Measurements from ENCODE around the gene JMJD4.

The JMJD4 gene

DNA sequence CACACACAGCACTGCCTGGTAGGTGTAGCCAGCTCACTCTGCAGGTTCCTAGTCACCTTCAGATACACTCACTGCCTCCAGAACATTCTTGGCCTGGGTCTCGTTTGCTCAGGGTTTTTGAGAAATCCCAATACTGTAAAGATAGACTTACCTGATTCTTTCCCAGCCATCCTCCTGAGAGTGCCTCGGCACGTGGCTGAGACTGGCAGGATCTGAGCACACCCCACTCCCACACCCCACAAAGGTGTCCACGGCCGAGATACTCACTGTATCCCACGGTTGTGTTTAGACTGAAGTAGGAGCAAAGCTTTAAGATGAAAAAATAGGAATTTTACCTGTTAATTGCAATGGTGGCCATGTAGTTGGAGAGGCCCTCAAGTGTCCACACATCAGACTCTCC lies 33.5 kb upstream of the JMJD4 start:
- no peak for DNase-seq

DNA sequence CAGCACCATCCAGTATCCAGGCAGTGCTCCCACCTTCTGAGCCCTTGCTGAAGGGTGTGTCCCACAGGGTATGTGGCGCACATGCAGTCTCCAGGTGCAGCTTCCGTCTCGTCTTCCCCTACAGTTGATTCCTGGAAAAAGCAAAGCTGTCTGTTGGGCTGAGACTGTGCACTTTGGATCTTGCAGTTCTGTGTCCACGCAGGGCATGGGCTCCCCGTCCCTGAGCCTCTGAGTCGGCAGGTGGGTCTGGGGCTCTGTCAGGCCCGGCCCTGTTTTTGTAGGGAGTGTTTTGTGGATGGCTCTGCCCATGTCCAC lies 33.0 kb upstream of the JMJD4 start:
- no peak for DNase-seq

DNA sequence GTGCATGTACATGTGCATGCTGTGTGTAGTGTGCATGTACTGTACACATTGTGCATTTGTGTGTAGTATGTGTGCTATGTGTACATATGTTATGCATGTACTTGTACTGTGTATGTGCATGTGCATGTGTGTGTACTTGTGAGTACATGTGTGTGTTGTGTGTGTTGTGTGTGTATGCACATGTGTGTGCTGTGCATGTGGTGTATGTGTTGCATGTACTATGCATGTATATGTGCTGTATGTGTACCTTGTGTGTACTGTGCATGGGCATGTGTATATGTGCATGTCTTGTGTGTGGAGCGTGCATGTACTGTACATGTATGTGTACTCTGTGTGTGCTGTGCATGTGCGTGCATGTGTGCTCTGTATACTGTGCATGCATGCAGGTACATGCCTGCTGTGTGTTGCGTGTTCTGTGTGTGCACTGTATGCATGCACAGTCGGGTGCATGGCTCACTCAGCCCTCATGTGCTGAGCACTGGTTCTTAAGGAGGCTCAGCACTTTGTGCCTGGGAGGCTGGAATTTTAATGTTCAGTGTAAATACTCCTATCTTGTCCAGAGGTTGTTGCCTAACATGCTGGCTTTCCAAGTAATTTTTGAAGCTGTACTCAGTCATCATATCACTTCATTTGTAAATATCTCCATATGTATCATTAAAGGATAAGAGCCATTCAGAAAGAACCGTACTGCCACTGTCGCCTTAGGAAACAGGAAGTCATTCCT lies 32.5 kb upstream of the JMJD4 start:
- DNase-seq = no peak

DNA sequence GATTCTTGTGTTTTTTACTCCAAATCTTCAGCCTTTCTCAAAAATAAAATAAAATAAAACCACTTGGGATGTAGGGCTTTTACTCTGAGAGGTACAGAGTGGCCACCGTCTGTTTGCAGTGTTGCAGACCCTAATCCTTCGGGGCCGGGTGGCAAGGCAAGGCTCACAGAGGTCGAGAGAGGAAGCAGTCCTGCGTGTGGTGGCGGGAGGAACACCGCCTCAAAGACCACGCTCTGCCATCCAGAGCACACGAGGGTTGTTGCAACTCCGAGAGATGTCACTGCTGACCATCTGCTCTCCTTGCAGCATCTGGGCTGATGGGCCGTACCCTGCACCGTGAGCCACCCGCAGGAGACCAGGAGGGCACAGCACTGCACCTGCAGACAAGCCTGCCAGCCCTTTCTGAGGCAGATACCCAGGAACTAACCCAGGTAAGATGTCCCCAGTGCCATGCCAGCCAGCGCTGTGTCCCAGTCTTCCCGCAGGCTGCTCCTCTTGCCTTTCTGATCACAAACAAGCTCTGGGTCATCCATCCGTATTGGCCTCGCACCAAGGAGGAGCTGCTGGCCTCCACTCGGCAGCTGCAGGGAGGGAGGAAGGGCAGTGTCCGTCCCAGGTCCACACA lies 31.7 kb upstream of the JMJD4 start:
- no peak for DNase-seq

DNA sequence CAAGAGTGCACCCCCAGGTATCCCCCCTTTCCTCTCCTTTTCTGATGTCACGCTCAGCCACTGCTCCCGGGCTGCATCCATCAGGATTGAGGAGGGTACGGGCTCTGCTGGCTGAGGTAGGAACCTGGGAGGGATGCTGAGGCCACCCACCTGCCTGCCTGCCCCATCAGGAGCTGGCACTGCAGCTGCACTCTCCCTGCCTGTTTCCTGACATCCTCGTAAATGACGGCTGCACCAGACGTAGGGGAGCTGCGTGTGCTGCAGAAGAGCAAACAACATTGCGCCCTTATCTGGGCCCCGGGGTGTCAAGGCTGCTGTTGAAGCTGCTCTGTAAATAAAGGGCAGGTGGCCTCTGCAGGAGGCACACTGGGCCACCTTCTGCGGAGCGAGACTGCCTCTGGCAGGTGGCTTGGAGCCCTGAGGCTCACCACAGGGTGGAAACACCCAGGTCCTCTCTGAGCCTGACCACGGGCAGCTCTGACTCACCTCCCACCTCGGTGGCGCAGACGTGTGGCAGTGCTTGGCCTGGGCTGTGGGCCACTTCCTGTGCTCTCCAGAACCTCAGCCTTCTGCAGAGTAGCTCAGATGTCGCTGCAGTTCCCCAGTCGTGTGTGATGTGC lies 31.0 kb upstream of the JMJD4 start:
- DNase-seq = peak in 5 of 6 experiments; percentile 20 to 65 (median 42)

DNA sequence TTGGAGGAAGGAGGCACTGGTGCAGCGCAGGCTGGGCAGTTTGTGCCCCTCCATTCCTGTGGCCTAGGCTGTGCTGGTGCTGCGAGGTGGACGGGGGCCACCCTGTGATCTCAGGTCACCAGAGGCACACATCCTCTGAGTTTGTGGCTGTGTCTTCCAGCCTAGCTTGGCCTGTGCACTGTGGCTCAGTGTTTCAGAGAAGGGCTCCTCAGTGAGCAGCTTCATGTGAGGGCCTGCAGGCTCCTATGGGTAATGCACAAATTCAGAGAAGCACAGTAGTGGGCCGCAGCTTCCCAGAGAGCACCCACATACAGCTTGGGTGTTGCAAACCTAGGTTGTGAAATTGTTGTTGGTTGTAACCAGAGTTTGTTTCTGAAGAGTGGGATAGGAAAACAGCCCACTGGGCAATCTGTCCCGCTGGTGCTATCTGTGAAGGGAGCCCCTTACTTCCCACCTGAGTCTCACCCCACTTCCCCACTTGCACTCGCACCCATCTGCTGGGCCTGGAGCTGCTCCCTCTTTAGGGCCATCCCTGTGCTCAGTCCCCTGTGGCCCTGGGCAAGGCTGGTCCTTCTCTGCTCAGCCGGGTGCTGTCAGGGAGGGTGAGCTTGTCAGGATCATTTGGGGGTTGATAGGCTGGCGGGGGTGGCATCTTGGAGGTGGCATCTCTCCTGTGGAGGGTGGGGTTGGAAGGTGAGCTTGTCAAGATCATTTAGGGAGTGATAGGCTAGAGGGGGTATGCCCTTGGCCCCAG lies 30.3 kb upstream of the JMJD4 start:
- DNase-seq = no peak

DNA sequence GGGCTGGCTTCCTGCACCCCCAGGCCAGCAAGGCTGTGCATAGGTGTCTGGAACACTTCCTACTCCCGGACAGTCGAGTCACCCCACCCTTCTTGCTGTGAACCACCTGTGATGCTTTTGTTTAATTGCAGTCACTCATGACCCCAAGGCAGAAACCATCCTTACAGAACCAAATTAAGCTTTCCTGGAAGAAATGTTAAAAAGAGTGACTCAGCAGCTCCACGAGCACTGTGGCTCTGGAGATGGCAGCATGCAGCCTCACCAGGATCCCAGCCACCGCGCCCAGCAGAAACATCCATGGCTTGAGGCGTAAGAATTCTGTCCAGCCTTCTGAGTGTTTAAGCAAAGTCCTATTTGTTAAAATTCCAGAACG lies 28.9 kb upstream of the JMJD4 start:
- no peak for DNase-seq

DNA sequence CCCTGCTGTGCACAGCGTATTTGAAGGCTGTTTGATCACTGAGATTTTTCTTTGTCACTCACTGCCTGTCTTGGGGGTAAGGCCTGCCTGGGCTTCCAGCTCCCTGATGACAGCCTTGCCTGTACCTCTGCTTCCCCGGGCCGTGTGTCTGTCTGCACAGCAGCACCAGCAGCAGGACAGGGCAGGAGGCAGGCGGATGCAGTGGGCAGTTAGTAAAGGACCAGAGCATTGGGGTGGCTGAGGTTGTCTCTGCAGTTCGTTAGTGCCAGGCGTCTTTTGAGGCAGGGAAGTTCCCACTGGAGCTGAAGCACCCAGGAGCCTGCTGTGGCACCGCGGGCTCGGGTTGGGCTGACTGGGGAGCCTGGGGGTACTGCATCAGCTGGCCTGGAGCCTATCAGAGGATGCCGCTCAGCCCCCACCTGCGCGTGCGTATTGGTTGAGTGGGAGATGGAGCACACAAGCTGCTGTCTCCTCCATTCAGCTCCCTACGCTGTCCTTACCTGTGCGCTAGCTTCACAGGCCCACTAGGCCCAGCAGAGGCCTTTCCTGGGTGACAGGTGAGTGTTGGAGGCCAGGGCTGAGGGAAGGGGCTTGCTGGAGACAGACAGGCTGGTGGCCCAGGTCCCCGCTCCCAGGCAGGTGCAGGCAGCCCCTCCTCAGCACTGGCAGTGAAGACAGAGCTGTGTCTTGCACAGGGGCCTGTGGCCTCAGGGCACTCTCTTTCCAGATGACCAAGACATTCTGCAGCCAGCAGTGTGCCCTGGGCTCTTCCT lies 28.3 kb upstream of the JMJD4 start:
- DNase-seq = peak in 1 of 6 experiments; percentile 32

DNA sequence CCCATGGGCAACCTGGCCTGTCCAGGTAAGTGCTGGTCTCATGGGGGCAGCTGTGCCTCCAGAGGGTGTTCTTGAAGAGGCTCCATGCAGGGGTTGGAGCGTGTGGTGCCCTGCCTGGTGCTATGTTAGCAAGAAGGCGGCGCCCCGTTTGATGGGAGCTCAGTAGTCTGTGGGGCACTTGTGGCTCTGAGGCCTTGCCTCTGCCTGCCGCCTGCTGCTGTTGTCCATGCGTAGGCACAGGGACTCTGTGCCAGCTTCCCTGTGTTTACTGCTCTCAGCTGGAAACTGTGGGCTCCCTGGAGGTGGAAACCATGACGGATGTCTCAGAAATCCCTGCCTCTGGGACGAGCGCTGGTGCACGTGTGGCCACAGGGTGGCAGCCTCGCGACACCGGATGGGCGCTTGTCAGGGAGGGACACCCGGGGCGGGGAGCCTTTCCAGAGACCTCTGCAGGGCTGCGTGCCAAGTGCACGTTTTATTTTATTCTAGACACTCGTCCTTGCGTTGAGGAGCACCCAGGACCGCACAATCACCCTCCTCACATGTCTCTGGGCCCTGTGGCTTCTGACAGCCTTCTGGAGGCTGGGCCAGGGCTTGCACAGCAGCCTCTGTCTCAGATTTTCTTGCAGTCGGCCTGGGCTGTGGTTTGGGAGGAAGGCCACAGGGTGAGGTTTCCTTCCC lies 27.3 kb upstream of the JMJD4 start:
- DNase-seq = peak; percentile 74 to 88 (median 82)

DNA sequence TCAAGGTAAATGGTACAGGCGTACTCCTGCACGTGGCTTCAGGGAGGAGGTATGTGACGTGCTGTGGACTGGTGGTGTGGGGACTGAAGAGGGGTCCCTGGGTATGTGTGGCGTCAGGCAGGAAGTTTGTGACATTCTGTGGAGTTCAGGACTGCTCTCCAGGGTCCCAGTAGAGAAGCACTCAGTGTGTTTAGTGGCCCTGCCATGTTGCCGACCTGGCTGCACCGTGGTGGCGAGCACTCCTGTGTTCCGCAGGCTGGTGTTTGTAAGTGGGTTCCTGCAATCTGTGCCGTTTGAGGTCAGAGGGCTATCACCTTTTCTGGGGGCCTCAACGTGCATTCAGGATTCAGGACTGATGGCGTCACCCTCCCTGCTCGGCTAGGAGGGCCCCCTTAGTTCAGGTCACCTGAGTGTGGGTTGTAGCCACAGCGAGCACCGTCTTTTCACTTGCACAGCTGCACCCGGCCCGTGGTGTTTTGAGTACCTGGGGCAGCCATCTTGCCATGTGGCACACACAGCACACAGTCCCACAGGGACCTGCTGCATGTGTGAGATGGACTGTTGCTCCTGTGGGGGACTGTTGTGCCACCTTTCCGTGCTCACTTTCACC lies 26.6 kb upstream of the JMJD4 start:
- DNase-seq = no peak

DNA sequence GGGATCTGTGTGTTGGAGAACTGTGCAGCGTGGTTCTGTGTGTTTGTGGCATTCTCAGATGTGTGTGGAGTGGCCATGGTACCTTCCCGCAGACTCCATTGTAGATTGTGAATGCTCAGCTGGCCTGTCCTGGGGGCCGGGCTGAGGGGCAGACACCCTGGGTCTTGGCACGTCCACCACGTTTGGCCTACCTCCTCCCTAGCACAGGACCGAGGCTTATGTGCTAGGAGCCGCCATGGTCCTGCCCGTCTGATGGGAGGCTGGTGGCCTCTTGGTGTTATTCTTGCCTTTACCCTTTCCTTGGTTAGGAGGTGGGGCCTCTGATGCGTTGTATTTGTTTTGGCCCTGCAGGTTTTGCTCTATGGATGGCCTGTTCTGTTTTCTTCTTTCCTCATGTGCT lies 25.3 kb upstream of the JMJD4 start:
- no peak for DNase-seq

DNA sequence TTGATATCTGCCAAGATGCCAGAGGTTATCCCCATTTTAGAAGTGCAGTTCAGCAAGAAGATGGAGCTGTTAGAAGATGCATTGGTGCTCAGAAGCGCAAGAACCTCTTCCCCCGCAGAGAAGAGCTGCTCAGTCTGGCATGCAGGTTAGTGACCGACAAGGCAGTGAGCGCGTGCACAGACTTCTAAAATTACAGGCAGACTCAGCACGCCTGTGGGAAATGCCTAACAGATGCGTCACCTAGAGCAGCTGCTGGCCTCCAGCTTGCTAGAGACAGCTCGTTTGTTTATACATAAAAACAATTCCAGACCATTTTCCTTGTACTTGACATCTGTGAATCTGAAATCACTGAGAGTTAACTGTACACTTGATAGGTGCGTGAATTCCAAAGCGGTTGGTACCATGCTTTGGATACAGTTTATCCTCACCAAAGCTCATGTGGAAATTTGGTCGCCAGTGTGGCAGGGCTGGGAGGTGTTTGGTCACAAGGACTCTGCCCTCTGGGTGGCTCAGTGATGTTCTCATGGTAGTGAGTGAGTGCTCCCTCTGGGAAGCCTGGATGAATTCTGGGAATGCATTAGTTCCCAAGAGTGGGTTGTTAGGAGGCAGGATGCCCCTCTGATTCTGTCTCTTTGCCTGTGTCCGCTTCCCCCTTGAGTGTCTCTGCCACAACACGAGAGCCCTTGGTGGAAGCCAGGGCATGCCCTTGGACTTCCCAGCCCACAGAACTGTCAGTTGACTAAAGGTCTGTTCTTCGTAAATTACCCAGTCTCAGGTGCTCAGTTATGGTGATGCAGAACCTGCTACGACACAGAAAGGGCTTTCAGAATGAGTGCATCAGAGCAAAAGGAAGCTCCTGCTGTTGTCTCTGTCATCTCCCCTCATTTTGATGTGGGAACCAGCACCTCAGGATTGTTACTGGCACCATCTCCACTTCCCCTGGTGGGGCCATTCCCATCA lies 24.5 kb upstream of the JMJD4 start:
- no peak for DNase-seq

DNA sequence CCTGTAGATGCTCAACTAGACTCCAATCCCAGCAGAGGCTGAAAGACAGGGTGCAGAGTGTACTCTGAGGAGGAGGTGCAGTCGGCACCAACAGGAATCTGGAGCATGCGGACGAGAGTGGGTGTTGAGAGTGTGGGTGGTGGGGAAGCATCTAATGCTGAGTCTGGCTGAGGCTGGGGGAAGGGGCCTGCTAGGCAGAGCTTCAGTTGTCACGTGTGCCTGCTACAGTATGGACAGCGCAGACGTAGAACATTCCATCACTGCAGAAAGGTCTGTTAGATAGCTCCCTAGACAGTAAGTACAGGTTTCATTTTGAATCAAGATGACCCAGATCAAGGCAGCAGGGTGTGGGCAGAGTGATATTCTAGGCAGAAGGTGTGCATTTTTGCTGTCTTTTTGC lies 23.3 kb upstream of the JMJD4 start:
- DNase-seq = no peak

DNA sequence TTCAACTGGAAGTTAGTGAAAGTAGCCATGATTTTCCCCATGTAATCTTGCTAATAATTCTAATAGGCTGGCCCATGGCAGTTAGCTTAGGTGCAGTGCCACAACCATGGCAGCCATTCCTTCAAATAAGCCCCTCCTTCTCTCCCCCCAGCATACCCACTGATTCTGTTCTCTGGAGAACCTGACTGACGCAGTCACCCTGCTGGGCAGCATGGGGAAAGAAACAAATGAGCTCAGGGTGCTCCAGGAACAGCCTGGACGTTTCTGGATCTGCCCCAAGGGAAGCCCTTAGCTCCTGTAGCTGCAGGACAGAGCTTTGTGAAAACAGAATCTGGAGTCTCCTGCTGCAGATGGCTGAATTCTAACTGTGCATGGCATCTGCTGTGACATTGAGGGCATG lies 22.7 kb upstream of the JMJD4 start:
- DNase-seq = no peak

DNA sequence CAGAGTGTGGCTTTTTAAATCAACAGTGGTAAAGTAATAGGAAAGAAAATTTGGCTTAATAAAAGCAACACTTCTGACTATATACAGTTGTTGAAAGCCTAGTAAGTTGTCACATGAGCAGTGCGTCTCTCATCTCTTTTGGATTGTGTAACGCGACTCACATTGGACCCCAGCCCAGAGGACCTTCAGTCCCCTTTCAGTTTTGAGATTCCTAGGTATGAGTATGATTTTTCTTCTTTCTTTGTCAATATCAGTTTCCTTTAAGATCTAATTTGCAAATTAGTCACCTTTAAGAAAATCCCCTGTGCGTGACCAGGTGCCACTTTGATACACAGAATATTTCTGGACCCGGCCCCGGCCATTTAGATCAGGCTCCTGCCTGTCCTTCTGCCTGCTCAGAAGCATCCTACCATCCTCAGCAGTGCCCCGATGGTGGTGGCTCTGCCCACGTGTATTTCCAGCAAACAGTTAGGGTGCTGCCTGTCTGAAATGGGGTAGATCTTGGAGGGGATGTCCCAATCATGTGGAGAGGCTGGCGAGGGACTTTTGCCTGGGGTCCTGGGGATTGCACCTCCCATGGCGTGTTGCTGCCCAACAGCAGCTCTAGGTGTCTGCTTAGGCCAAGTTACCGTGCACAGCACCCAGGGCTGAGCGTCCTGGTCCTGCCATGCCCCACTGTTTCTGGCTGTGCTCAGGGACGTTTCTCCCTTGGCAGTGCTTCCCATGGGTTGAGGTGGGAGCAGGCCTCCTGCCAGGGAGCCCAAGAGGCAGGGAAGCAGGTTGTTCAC lies 21.3 kb upstream of the JMJD4 start:
- no peak for DNase-seq

DNA sequence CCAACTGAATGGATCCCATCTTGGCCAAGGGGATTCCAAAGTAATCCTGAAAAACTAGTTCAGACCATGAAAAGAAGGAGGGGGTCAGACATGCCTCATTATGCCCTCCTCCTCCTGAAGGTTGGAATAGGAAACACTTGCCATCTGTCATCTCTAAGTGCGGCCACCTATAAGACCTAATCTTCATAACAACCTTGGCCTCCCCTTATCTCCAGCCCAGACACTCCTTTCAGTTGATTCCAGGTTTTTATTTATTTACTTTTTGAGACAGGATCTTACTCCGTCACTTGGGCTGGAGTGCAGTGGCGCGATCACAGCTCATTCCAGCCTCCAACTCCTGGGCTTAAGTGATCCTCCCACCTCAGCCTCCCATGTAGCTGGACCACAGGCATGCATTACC lies 19.9 kb upstream of the JMJD4 start:
- DNase-seq = no peak

DNA sequence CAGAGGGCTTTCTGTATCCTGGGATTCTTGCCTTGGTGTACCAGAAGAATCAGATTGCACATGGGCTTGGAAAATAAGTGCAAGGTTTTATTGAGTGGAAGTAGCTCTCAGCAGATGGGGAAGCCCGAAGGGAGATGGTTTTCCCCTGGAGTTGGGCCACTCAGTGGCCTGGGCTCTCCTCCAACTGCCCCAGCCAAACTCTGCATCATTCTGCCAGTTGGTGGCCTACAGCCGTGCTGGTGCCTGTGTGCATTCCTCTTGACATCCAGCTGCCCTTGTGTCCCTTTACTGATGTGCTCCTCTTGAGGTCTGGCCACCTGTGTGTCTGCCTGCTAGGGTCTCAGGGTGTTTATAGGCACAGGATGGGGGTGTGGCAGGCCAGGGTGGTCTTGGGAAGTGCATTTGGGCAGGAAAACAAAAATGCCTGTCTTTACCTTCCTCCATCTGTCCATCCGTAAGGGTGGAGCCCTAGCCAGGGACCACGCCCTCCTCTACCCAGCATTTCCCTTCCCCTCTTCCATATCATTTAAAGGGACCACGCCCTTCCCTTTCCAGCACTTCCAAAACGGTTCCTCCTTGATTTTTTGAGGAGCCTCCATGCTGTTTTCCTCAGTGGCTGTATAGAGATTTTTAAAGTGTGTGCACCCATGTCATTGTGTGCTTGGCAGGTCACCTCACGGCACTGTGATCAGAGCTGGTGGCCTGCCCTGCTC lies 19.1 kb upstream of the JMJD4 start:
- no peak for DNase-seq

DNA sequence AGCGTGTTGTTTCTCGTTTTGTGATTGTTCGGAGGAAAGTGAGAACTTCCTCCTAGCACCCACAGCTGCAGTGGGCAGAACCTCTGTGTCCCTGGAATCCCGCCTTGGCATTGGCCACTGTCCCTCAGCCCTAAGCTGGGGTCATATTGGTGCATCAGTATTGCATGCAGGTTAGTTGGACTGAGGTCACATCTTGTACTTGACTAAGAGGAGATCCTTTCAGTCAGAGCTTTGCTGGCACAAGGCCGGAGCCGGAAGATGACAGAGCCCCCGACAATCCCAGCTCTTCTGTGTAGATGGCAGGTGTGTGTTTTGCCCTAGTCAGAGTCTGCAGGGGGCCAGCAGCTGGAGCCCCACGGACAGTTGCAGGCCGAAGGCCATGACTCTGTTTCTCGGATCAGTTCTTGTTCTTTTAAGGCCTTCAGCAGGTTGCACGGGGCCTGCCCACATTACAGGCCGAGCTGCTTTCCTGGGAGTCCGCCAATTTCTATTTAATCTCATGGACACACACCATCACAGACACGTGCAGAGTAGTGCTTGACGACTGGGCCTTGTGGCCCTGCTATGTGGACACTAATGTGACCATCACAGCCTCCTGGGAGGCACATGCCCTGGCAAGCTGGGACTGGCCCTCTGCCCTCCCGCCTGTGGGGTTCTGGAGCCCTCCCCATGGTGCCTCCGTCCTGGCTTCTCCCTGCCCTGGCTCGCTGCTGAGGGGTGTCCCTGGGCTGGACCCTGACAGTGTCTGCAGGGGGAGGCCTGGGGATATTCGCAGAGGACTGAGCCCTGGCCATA lies 15.0 kb upstream of the JMJD4 start:
- no peak for DNase-seq

DNA sequence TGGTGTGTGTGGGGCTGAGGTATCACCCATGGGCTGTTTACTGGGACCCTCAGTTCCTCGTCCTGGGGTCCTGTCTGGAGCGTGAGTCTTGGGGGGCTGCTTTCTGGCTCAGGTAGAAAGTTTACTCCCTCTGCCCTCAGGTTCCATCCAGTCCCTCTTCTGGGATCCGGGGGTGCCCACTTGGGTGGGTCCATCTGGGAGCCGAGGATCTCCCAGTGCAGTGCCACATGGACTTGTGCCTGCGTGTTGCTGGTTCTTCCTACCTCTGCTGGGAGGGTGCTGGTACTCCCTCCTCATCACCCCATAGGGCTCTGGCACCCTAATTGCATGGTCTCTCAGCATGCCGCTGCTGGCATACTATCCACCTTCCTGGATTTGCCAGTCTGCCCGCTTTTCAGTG lies 14.1 kb upstream of the JMJD4 start:
- no peak for DNase-seq

Data from stimulated activated naive CD4-positive, alpha-beta T cell (primary cell).